ENCODE data around the gene KCNQ1.
A peak's percentile ranks its signal among the peaks of the same experiment; 100 is the strongest.

KCNQ1 gene

DNA sequence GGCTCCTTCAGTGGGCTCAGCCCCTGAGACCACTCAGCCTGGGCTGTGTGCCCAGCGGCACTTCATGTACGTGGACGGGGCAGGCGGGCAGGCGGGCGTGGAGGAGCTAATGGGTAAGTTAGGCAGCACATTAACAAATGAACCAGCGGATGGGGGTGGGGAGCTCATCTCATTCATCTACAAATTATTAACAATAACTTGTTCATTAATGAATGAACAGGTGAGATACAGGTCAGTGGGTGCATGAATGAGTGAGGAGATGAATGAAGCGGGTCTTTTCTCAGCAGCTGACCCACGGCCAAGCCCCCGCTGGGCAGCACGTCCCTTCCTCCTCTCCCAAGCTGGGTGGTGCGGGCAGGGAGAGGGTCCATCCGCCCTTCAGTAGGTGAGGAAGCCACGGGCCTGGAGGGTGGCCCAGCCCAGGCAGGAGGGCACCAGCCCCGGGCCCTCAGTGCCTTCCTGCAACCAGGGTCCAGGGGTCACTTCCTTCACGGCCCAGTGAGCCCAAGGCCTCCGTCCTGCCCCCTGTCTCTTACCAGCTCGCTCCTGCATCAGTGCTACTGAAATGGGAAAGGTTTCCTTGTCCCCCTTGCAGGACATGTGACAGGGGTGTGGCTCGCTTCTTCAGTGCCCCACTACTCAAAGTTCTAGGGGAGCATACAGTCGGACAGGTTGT, 315.5 kb downstream of the KCNQ1 start:
- no peak for DNase-seq

DNA sequence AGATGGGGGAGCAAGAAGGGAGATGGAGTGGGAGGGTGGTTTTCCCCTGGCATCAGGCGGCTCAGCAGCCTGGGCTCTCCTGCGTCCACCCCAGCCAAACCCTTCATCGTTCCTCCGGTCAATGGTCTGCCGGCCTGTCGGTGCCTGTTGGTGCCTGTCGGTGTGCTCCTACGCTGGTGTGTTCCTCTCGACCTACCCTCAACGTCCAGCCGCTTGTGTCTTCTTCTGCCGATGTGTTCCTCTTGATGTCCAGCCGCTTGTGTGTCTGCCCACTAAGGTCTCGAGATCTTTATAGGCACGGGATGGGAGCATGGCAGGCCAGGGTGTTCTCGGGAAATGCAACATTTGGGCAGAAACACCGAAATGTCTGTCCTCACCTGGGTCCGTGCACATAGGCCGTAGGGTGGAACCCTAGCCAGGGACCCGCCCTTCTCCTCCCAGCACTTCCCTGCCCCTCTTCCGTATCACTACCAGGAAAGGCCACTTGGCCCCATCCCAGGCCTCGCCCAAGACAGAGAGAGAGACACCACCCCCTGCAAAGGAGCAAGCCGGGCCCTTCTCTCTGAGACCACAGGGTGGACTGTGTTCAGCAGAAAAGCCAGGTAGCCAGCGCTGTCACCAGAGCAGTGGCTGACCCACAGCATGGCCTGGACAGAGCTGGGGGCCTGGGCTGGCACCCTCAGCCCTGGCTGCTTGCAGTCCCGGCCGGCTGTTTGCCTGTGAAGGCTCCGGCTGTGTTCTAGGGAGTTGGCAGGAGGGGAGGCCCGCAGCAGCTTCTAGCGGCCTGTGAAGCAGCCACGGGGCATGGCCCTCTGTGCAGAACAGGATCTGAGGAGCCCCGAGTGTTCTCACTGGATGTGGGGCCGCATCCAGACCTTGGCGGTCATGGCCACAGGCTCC, 316.6 kb downstream of the KCNQ1 start:
- DNase-seq, result peak; percentile 1

DNA sequence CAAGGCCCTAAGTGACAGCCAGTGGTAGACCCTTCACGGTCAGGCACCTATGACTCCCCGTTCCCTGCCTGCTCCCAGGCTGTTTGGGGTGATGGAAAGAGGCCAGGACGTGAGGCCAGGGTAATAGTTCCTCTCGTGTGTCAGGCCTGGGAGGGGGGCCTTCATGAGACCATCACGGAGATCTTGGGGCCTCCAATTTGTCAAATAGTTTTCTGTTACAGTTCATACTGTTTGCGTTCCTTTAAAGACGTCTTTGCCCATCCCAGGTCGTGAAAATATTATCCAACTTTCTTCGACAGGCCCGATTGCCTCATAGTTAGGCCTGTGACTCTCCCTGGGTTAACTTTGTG, 317.2 kb downstream of the KCNQ1 start:
- DNase-seq, result peak; percentile 2

DNA sequence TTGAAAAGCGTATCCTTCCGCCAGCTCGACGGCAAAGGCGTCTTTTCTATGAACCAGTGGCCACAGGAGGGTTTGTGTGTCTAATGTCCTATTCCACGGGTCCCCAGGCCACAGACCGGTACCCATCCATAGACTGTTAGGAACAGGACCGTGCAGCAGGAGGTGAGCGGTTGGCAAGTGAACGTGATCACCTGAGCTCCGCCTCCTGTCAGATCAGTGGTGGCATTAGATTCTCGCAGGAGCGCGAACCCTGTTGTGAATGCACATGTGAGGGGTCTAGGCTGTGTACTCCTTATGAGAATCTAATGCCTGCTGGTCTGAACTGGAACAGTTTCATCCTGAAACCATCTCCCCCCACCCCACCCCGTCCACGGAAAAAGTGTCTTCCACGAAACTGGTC, 317.6 kb downstream of the KCNQ1 start:
- peak; percentile 0 for DNase-seq

DNA sequence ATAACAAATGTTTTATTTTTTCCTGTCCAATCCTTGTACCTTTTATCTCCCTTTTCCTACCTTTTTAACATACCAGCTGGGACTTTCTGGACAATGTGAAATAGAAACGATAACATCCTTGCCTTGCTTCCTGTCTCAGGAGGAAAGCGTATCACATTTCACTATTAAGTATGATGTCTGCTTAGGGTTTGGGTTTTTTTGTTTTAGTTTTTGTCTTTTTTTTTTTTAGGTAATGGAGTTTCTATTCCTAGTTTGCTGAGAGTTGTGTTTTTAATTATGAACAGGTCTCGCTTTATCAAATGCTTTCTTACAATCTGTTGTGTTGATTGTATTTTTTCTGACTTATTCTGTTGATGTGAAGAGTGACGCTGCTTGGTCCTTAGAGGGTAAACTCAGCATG, 319.2 kb downstream of the KCNQ1 start:
- no peak for DNase-seq

DNA sequence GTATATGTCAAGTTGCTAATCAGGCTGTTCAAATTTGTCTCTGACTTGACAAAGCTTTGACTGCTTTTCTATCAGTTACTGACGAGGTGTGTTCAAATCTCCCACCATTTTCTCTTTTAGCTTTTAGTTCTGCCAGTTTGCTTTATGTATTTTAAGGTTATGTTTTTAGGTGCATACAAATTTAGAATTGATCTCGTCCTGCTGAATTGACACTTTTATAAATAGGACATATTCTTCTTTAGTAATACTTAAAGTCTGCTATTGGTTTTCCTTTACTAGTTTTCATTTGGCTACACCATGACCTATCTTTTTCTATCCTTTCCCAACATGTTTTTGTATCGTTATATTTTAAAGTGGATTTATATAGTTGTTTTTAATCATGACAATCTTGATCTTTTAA, 320.7 kb downstream of the KCNQ1 start:
- DNase-seq, result no peak

DNA sequence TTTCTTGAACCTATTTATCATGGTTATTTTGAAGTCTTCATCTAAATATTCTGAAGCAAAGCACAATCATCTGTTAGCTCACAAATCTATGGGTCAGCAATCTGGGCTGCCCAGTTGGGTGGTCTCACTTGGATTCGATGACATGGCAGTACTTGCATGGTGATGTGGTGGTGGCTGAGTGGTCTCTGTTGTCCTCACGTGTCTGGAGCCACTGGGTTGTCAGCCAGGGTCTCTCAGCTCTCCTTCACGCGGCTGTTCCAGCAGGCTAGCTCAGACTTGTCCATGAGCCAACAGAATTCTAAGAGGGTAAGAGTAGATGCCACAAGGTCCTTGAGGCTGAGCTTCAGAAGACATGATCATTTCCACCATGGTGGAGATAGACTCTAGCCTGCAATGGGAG, 321.4 kb downstream of the KCNQ1 start:
- no peak for DNase-seq

DNA sequence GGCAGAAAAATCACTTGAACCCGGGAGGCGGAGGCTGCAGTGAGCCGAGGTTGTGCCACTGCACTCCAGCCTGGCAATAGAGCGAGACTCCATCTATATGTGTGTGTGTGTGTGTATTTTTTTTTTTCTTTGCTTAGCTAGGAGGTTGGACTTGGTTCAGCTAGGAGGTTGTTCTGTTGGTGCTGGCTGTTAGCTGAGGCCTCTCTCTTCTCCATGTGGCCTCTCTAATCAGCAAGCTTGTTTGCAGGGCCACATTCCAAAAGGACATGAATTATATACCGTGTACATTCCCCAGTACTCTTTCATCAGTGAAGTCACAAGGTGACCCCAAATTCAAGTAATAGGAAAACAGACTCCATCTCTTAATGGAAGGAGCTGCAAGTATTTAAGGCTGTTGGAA, 322.3 kb downstream of the KCNQ1 start:
- DNase-seq, result no peak

DNA sequence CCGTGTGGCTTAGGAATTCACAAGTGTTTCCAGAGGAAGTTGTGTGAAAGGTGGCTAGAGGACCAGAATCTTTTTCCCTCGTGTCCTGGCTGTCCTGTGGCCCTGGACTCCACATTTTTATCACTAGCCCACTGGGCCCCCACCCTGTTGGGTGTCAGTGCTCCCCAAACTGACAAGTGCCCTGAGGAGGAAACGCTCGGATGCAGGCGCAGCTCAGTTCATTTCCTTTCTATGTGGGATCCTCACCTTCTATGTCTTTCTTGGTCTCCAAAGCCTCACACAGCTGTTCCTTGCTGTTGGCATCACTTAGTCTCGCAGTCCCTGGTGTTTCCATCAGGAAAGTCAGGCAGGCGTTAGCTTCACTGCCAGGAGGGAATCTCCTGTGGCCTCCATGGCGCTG, 323.0 kb downstream of the KCNQ1 start:
- DNase-seq, result peak; percentile 0

DNA sequence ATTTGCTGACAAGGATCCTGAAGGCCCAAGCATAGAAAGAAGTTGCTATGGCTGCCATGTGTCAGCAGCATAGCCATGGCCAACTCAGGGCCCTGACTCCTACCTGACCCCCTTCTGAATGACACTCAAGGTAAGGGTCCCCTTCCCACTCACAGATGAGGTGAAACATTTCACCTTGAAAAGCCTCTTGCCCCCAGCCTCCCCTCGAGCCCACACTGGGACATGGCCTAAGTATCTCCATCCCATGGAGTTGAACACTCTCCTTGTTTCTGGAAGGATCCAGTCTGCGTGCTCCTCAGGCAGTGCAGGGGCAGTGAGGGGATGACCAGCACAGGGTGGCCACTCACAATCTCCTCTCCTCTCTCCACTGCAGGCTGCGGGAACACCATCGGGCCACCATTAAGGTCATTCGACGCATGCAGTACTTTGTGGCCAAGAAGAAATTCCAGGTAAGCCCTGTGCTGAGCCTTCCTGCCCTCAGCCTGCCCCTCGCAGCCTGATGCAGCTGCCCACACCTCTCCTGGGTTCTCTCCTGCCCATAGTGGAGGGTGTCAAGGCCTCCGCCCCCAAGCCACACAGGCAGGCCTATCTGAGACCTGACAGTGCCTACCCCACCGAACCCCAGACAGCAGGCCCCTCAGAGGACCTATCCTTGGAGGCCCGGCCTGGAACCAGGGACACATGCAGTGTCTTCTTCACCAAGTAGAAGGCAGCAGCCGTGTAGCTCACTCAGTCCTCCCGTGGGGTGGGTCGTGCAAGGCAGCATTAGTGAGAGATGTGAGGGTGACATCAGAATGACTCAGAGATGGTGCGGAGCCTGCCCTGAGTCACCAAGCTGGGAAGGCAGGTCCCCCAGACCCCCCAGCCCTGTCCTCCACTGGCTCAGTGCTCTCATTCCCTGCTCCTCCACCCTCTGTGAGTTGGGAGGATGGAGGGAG, 323.9 kb downstream of the KCNQ1 start:
- DNase-seq, result peak; percentile 3

DNA sequence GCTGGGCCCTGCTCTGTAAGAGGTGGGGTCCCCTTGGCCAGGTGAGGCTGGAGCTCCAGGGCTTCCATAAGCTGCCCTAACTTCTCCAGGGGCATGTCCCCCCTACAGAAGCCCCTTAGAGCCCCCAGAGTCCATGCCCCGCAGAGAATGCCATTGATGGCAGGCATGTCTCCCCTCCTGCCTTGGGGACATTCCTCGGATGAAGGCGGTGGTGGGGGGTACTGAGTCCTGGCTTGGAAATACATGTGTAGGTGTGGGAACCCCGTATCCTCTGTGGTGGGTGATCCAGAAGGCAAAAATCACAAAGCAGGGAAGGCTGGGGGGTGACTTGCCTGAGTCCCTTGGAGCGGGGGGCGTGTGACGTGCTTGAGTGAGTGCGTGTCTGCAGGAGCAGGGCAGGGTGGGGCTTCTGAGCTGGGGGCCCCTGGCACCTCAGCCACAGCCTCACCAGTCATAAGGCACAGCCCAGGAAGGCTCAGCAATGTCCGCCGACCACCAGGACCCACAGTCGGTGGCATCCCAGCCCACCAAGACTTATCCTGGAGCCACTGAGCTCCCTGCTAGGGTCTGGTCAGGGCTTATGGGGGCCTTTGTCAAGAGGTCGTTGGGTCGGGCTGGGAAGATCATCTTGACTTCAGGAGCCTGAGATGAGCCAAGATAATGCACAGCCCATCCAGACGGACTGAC, 324.7 kb downstream of the KCNQ1 start:
- DNase-seq, result peak; percentile 1

DNA sequence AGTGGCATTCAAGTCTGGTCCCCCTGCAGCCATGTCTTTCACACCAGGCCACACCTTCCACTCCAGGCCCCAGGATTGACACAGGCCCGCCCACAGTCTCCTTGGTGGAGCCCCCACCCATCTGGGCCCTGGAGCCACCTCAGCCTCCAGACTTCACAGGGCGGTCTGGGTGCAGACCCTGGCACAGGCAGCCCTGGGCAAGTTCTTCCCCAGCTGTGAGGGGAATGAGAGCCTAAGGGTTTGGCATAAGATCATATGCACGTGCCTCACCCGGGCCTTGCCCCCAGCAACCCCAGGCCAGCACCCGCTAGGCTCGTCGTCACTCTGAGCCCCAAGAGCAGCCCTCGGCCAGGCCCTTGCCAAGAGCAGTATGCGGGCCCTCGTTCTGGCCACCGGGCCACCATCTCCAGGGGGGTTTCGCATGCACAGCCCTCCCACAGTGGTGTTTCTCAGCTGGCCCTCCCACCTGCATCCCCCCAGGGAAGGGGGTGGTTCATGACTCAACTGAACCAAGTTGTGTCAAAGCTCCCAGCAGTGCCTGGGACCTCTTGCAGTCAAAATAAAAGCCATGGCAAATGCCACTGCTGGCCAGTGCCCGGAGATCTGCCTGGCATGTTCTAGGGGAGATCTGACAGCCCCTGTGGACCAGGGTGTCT, 325.4 kb downstream of the KCNQ1 start:
- peak; percentile 1 for DNase-seq

DNA sequence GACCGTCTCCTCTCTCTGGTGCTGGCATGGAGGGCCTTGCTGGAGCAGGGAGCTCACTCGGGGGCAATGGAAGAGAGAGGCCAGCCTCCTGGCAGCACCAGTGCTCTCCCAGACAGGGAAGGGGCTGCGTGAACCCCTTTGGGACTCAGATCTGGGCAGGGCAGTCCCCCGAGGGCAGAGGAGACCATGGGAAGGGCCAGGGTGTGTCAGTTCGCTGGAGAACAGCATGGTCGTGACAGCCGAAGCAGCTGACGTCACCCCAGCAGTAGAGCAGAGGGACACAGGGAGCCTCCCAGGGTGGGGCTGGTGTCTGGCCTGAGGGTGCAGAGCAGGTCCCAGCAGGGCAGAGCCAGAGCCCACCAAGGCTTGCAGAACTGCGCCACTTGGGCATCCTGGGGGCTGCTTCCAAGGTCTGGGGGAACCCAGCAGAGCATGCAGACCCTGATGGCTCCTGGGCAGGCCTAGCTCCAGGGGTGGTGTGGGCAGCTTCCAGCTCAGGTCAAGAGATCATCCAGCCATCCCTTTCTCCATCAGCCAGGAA, 326.0 kb downstream of the KCNQ1 start:
- DNase-seq, result peak; percentile 1

DNA sequence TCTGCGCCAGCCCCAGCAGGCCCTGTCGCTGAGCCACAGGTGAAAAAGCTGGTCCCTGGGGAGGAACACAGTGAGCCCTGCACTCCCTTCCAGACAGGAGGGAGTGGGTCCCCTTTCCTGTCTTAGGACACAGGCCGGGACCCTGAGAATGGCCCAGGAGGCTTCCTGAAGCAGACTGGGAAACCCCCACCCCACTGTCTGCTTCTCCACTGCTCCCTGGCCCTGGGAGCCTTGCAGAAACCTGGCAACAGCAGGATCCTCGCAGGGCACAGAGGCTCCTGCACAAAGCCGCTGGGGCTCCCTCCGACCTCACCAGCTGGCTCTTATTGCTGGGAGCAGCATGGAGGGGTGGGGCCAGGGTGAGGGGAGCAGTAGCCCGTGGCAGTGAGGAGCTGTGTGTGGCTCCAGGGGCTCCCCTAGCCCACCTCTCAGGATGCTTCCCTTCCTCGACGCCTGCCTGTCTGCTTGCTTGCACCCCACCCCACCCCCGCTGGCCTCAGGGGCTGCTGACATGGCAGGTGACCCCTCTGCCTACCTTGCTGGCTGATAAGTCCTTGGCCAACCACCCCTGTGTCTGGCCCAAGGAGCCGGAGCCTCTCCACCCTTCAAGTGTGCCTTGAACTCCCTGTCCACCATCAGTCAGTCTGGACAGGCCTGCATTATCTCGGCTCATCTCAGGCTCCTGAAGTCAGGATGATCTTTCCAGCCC, 327.1 kb downstream of the KCNQ1 start:
- peak; percentile 2 for DNase-seq

DNA sequence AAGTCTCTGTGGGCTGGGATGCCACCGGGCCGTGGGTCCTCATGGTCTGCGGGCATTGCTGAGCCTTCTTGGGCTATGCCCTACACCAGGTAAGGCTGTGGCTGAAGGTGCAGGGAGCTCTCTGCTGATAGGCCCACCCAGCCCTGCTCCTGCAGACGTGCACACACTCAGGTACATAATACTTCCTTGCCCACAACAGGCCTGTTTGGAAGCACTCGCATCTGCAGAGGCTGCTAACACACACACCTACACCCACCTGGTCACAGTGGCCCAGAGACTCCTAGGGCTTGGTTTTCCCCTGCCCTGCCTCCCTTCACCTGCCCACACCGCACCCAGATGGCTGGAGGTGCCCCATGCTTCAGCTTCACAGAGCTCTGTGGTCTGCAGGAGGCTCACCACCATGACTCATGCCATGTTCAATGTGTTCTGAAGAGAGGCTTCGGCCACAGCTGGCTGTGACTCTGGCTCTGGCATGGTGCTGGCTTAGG, 327.8 kb downstream of the KCNQ1 start:
- peak; percentile 5 for DNase-seq

DNA sequence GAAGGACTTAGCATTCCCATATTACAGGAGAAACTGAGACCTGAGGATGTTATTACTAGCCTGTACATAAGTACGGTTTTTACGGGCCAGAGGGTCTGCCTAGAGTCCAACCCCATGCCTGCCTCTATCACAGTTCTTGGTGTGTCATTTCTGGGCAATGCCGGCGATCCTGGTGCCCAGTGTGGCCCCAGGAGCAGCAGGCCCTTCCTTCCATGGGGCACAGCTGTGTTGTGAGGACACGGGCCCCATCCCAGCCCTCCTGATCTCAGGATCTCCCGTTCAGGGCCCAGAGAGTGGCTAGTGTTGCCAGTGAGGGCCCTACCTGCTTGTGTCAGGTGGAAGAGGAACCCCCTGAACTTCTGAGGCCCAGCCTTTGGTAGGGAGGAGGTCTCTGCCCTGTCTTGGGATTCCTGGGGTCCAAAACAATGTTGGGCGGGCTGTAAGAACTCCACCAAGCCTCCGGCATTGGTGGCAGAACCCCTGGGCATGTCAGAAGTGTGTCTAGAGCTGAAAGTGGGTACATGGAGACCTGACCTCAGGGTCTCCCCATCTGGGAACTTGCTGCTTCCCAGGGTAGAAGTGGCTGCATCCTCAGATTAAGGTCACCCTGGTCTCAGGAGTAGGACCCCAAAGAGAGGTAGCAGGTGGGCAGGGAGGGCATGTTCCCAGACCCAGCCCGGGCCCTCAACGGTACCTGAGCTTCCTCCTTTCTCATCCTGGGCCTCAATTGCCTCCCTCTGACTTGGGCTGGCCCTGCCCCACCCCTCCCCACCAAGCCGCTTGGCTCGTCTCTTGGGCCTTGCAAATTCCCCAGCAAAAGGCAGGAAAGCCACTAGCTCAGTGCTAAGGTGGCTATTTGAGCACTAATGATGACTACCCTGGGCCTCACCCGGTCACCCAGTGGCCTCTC, 329.6 kb downstream of the KCNQ1 start:
- no peak for DNase-seq

DNA sequence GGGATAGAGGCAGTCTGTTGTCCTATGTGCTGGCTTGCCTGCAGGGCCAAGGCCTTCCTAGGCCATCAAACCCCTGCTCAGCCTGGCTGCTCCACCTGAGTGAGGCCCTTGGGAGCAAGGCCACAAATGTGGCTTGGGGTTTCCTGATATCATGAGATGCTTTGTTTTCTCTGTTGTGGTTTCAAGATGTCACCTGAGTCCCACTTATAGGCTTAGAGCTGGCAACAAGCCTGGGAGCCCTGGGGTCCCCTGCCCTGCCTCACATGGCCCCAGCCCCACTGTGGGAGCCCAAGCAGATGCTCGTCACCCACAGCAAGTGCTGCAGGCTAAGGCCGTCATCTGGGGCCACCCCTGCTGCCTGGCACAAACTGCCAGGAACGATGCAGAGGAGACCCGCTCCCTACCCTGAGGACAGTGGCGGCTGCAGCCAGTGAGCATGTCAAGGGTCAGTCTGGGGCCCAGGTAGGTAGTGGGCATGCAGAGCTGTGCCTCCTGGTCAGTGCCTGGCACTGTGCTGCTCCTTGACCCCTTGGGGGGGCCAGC, 330.3 kb downstream of the KCNQ1 start:
- DNase-seq, result peak; percentile 2

DNA sequence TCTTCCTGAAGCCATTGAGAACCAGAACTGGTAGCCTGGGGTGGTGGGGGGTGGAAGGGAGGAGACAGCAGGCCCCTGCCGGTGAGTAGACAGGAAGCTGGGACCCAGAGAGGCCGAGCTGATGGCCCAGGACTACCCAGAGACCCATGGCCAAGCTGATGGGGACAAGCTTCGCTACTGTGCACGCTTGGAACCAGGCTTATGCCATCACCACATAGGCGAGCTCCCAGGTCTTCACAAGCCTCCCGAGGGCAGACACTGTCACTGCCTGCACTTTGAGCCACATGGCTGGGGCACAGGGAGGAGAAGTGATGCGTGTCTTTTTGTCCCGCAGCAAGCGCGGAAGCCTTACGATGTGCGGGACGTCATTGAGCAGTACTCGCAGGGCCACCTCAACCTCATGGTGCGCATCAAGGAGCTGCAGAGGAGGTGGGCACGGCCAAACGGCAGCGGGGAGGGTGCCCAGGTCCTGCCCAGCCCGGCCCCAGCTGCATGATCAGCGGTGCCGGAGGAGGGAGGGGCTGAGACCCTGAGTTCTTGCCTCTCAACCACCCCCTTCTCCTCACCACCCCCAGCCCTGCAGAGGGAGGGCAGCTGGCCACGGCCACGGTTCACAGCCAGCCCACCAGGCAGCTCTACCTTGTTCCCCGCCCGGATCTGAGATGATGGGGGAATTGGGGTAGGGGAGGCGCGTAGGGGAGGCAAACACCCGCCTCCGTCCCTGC, 331.0 kb downstream of the KCNQ1 start:
- DNase-seq, result peak; percentile 0

Measured in stimulated activated CD4-positive, alpha-beta T cell treated with anti-CD3 and anti-CD28 coated beads, Interleukin-4, amount 100 ng/mL, for 24 hours (primary cell).